Effector memory CD8-positive, alpha-beta T cell (primary cell): ENCODE results near the gene SDR42E1.
"Not testable (repeated sequence)": the region's sequence is repeated elsewhere in the genome, so short reads cannot be mapped to it uniquely, and the experiment has no call there.

Experiments used
- ATAC-seq: fragments of 150-1000 bp; cut with Tn5 transposase; replicated peaks from 2 replicates; pipeline ENCODE4 v1.10.0; 2021; ENCODE audit warnings: mild to moderate bottlenecking, moderate library complexity
- DNase-seq, 3 experiments: peaks; one replicate each; pipeline ENCODE4 v3.0.0; 2021
- H3K27ac Mint-ChIP-seq, 2 donors: one replicate each; pipeline ENCODE4 v1.8.0; 2022; ENCODE audit warnings: mild to moderate bottlenecking in 2 of 2, mixed read lengths in 2 of 2, moderate library complexity in 2 of 2
- H3K27me3 Mint-ChIP-seq, 2 donors: one replicate each; pipeline ENCODE4 v1.8.0; 2022; ENCODE audit warnings: mixed read lengths in 2 of 2
- H3K36me3 Mint-ChIP-seq: one replicate; pipeline ENCODE4 v1.8.0; 2022; ENCODE audit warnings: mild to moderate bottlenecking, moderate library complexity, mixed read lengths; ENCODE audit not compliant: insufficient read depth
- H3K4me1 Mint-ChIP-seq, 2 donors: one replicate each; pipeline ENCODE4 v1.8.0; 2022; ENCODE audit warnings: low read depth in 2 of 2, mixed read lengths in 2 of 2
- H3K4me3 Mint-ChIP-seq, 2 donors: one replicate each; pipeline ENCODE4 v1.8.0; 2022; ENCODE audit warnings: mild to moderate bottlenecking in 2 of 2, mixed read lengths in 2 of 2, moderate library complexity in 2 of 2
- H3K9me3 Mint-ChIP-seq, 2 donors: one replicate each; pipeline ENCODE4 v1.8.0; 2022; ENCODE audit warnings: mixed read lengths in 2 of 2

SDR42E1 gene

DNA sequence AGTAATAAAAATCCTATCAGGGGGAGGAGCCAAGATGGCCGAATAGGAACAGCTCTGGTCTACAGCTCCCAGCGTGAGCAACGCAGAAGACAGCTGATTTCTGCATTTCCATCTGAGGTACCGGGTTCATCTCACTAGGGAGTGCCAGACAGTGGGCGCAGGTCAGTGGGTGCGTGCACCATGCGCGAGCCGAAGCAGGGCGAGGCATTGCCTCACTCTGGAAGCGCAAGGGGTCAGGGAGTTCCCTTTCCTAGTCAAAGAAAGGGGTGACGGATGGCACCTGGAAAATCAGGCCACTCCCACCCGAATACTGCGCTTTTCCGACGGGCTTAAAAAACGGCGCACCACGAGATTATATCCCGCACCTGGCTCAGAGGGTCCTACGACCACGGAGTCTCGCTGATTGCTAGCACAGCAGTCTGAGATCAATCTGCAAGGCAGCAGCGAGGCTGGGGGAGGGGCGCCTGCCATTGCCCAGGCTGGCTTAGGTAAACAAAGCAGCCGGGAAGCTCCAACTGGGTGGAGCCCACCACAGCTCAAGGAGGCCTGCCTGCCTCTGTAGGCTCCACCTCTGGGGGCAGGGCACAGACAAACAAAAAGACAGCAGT is 33.8 kb downstream of the SDR42E1 start:
- ATAC-seq, H3K27ac Mint-ChIP-seq, H3K4me3 Mint-ChIP-seq, H3K9me3 Mint-ChIP-seq, DNase-seq, H3K36me3 Mint-ChIP-seq, H3K4me1 Mint-ChIP-seq: not testable (repeated sequence)
- H3K27me3 Mint-ChIP-seq, result peaks cover 25 to 26% of the 10 kb centered on the region in 2 donors

DNA sequence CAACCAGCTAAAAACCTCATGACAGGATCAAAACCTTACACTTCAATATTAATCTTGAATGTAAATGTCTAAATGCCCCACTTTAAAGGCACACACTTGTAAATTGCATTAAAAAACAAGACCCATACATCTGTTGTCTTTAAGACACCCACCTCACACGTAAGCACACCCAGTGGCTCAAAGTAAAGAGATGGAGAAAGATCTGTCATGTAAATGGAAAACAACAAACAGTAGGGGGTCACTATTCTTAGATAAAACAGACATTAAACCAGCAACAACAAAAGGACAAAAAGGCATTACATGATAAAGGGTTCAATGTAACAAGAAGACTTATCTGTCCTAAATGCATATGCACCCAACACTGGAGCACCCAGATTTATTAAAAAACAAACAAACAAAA is 35.6 kb downstream of the SDR42E1 start:
- H3K4me3 Mint-ChIP-seq, result no peak overlapping the region
- H3K27ac Mint-ChIP-seq, result no peak overlapping the region
- peaks cover 31 to 38% of the 10 kb centered on the region in 2 donors for H3K27me3 Mint-ChIP-seq
- no peaks in the 10 kb centered on the region for H3K36me3 Mint-ChIP-seq
- ATAC-seq (no peak), DNase-seq (no peak)
- no peaks in the 10 kb centered on the region for H3K4me1 Mint-ChIP-seq
- peaks cover 6 to 7% of the 10 kb centered on the region in 2 donors for H3K9me3 Mint-ChIP-seq

DNA sequence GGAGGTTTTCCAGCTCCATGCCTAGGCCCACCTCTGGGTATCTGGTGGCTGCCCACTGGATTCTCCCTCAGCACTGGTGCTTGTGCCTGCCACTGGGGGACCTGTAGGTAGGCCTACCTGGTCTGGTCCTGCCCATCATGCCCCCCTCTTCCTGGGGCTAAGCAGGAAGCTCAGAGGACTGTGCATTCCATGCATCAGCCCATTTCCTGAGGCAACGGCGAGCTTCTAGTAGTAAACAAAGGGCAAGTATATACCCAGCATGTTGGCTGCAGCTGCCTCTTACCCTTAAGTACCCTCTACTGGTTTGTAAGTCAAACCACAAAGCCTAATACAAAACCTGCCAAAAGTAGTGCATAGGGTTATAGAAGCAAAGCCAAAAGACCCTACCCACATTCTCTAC is 37.5 kb downstream of the SDR42E1 start:
- H3K4me1 Mint-ChIP-seq, result no peaks in the 10 kb centered on the region
- DNase-seq, result no peak
- no peaks in the 10 kb centered on the region for H3K36me3 Mint-ChIP-seq
- H3K9me3 Mint-ChIP-seq, result peaks cover 6 to 7% of the 10 kb centered on the region in 2 donors
- peaks cover 43 to 46% of the 10 kb centered on the region in 2 donors for H3K27me3 Mint-ChIP-seq
- no peak overlapping the region for H3K27ac Mint-ChIP-seq
- ATAC-seq, result no peak
- H3K4me3 Mint-ChIP-seq, result no peak overlapping the region

DNA sequence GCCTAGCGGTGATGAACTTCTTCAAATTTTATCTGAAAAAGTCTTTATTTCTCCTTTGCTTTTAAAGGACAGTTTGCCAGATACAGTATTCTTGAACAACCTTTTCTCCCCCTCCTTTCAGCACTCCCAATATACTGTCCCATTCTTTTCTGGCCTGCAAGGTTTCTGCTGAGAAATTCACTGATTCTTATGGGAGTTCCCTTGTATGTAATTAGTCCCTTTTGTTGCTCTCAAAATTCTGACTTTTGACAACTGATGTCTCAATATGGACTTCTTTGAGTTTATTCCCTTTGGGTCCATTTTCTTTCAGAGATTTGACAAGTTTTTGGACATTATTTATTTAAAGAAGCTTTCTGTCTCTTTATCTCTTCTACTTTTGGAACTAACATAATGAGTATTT is 39.4 kb downstream of the SDR42E1 start:
- Mint-ChIP-seq H3K4me1 (no peaks in the 10 kb centered on the region), H3K4me3 (no peak overlapping the region), H3K9me3 (peaks cover 6 to 7% of the 10 kb centered on the region in 2 donors), H3K27me3 (peaks cover 39 to 42% of the 10 kb centered on the region in 2 donors), H3K27ac (no peak overlapping the region), H3K36me3 (no peaks in the 10 kb centered on the region)
- DNase-seq, result no peak
- no peak for ATAC-seq

DNA sequence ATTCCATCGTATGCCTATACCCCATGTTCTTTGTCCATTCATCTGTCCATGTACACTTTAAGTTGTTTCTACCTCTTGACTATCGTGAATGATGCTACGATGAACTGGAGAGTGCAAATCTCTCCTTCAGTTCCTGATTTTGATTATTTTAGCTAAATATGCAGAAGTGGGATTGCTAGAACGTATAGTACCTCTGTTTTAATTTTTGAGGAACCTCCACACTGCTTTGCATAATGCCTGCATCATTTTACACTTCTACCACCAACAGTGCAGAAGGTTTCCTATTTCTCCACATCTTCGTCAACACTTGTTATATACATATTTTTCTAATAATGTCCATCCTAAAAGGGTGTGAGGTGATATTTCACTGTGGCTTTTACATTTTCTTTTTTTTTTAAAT is 43.9 kb downstream of the SDR42E1 start:
- peaks cover 0 to 5% of the 10 kb centered on the region in 2 donors for H3K9me3 Mint-ChIP-seq
- ATAC-seq (no peak), DNase-seq (no peak)
- H3K36me3 Mint-ChIP-seq, result no peaks in the 10 kb centered on the region
- no peak overlapping the region for H3K27ac Mint-ChIP-seq
- peaks cover 20 to 27% of the 10 kb centered on the region in 2 donors for H3K27me3 Mint-ChIP-seq
- no peaks in the 10 kb centered on the region for H3K4me1 Mint-ChIP-seq
- H3K4me3 Mint-ChIP-seq, result no peak overlapping the region

DNA sequence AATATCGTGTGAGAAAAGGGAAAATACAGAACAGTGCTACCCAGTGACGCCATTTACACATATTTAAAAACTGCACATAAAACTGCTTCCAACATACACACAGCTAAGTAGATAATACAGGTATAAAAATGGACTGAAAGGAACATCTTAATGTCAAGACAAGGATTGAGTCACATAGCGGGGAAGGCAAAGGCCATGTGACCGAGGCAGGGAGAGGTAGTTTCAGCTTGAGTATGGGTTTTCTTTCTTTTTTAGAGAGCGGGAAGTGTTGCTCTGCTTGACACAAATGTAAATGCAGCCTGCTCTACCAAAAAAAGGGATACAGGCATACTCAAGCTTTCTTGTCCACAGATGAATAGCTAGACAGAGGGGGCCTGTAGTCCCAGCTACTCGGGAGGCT is 46.5 kb downstream of the SDR42E1 start:
- no peak for DNase-seq
- Mint-ChIP-seq H3K27ac (no peak overlapping the region), H3K4me3 (no peak overlapping the region), H3K27me3 (peaks cover 8 to 15% of the 10 kb centered on the region in 2 donors), H3K4me1 (no peaks in the 10 kb centered on the region), H3K36me3 (no peaks in the 10 kb centered on the region), H3K9me3 (peaks cover 0 to 3% of the 10 kb centered on the region in 2 donors)
- ATAC-seq, result no peak

DNA sequence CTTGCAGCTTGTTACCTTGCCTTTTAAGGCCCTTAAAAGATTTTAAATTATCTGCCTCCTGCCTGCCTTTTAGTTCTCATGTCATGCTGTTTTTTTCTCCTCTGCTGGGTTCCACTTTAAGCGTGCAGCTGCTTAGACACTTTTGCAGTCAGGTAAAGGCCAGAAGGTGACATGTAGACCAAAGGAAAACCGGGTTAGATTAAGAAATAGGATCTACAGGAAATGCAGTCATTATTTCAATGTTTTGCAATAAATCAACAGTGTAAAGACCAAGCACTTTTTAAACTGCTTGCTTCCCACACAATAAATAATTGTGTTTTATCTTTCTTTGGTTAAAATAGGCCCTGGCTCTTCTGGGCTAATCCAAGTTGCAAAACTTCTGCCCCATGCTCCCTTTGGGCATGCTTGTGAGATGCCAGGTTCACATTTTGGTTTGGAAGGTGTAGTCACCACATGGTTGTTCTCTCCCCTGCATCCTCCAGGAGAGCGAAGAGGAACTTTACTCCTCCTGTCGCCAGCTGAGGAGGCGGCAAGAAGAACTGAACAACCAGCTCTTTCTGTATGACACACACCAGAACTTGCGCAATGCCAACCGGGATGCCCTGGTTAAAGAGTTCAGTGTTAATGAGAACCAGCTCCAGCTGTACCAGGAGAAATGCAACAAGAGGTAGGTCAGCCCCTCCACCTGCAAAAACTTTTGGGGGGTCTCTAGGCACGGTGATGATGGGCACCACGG is 54.9 kb downstream of the SDR42E1 start:
- DNase-seq (no peak), ATAC-seq (no peak)
- H3K27me3 Mint-ChIP-seq, result no peaks in the 10 kb centered on the region
- no peak overlapping the region for H3K27ac Mint-ChIP-seq
- no peaks in the 10 kb centered on the region for H3K4me1 Mint-ChIP-seq
- no peaks in the 10 kb centered on the region for H3K36me3 Mint-ChIP-seq
- peaks cover 0 to 3% of the 10 kb centered on the region in 2 donors for H3K9me3 Mint-ChIP-seq
- no peak overlapping the region for H3K4me3 Mint-ChIP-seq

DNA sequence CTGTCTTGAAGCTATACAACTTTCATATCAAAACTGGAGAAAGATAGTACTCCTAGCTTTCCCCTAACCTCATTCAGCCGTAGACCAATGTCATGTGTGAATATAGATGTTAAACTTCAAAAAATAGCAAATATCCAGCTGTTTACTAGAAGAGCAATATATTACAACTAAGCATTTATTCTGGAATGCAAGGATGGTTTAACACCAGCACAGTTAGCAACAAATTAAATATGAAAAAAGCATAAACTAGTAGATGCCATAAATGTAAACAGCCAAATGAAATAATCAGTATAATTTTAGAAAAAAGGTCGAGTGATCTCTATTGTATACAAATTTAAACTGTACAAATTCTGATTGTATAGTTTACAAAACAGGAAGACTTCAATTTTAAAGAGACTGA is 59.7 kb downstream of the SDR42E1 start:
- peaks cover 8% of the 10 kb centered on the region for H3K36me3 Mint-ChIP-seq
- no peak for ATAC-seq

DNA sequence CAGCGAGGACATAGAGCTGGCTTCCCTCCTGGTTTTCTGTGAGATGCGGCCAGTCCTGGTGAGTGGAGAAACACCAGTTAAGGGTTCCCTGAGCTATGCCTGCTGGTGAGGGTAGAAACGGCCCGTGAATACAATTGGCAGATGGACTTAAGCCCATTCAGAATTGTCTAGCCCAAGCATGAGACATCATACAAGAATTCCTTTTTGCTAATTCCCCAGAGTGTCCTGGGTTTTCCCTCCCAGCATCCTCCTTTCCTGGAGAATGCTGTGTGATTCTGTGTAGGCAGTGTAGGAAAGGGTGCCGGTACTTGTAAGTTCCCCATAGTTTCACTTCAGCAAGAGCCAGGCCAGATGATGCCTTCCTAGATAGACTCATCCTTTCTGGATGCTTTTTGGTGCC is 65.1 kb downstream of the SDR42E1 start:
- DNase-seq (no peak), ATAC-seq (no peak)
- no peak overlapping the region for H3K4me3 Mint-ChIP-seq

More for the DNA sequence above, 59.7 kb downstream of the SDR42E1 start:
- peaks cover 0 to 4% of the 10 kb centered on the region in 2 donors for H3K9me3 Mint-ChIP-seq
- H3K4me3 Mint-ChIP-seq, result no peak overlapping the region
- no peaks in the 10 kb centered on the region for H3K4me1 Mint-ChIP-seq
- no peak for DNase-seq
- no peak overlapping the region for H3K27ac Mint-ChIP-seq
- no peaks in the 10 kb centered on the region for H3K27me3 Mint-ChIP-seq

DNA sequence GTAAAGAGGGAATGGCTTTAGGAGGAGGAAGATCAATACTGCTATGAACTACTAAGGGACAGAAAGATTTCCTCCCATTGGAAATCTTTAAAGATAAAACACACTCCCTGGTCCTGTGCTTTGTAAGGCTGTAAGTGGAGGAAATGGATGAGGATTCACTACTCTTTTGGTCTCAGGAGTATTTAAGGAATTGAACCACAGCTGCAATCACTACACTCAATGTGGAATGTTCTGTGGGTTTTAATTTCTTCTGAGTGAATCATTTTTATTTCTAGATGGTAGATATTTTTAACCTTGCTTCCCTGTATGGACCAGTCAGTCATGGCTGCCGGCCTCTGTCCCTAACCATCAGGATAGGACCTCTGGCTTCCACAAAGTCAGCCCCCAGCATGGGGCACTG is 65.6 kb downstream of the SDR42E1 start:
- Mint-ChIP-seq H3K4me3 (no peak overlapping the region), H3K27ac (no peak overlapping the region), H3K27me3 (no peaks in the 10 kb centered on the region), H3K4me1 (no peaks in the 10 kb centered on the region), H3K36me3 (peaks cover 27% of the 10 kb centered on the region), H3K9me3 (peaks cover 0 to 3% of the 10 kb centered on the region in 2 donors)
- DNase-seq (no peak), ATAC-seq (no peak)

More for the DNA sequence above, 65.1 kb downstream of the SDR42E1 start:
- H3K4me1 Mint-ChIP-seq, result no peaks in the 10 kb centered on the region
- H3K27ac Mint-ChIP-seq, result no peak overlapping the region
- peaks cover 29% of the 10 kb centered on the region for H3K36me3 Mint-ChIP-seq
- no peaks in the 10 kb centered on the region for H3K27me3 Mint-ChIP-seq
- H3K9me3 Mint-ChIP-seq, result peaks cover 0 to 4% of the 10 kb centered on the region in 2 donors

DNA sequence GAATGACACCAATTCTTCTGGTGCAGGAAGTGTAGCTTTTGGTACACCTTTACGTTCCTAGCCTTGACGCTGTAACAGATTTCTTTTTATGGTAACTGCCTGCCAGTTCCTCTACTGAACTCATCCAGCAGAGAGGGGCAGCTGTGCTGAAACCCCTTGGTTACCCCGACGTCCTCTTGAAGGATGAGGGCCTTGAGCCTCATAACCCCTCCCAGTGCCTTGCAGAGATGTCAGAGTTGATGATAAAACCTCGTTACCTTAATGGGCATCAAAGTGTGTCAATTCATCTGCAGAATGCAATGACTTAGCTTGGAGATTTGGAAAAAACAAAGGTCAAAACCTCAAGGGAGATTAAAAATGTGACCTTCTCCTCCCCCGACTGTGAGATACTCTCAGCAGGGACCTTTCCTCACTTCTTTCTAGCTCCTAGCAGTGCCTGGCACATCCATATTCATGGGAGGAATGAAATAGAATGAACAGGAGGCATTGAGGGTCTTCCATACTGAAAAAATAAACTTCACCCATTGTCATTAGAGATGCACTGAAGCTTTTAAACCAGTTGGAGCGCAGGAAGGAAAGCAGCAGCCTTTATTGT is 69.2 kb downstream of the SDR42E1 start:
- no peaks in the 10 kb centered on the region for H3K9me3 Mint-ChIP-seq
- H3K27me3 Mint-ChIP-seq, result no peaks in the 10 kb centered on the region
- H3K27ac Mint-ChIP-seq, result peak overlapping the region in 1 of 2 donors; percentile 41
- H3K36me3 Mint-ChIP-seq, result peaks cover 35% of the 10 kb centered on the region
- ATAC-seq (no peak), DNase-seq (no peak)
- H3K4me3 Mint-ChIP-seq, result no peak overlapping the region
- no peaks in the 10 kb centered on the region for H3K4me1 Mint-ChIP-seq

DNA sequence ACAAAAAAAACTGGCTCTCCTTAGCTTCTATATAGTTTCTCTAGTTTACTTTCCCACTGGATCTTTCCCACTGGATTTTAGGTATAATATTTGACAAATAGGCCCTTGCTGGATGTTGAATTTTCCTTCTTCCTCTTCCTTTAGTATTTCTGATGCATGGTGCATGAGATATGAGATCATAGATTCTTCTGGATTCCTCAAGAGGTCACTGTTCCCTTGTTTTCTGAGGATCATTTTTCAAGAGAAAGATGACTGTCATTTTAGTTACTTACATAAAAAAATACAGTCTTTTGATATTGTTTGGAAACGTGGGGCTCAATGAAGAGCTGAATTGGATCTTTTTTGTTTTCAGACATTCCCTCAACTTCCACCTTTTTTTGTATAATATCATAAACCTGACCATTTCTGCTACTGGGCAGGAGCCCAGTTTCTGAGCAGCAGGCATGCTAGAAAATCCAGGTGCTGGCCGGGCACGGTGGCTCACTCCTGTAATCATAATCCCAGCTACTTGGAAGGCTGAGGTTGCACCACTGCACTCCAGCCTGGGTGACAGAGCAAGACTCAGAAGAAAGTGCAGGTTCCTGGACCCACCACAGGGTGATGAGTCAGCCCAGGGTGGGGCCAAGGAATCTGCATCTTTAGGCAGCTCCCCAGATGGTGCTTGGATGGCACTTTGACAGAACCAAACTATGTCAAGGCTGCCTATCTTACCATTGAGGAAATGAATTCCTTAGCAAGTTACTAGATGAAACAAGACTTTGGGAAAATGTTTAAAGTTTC is 70.3 kb downstream of the SDR42E1 start:
- H3K4me1 Mint-ChIP-seq, result no peaks in the 10 kb centered on the region
- H3K27me3 Mint-ChIP-seq, result no peaks in the 10 kb centered on the region
- DNase-seq (no peak), ATAC-seq (no peak)
- no peaks in the 10 kb centered on the region for H3K9me3 Mint-ChIP-seq
- H3K4me3 Mint-ChIP-seq, result no peak overlapping the region
- H3K27ac Mint-ChIP-seq, result no peak overlapping the region
- peaks cover 35% of the 10 kb centered on the region for H3K36me3 Mint-ChIP-seq
